Umbilical cord (tissue), 1 donor: ENCODE data around the gene PPA2. TPM values are rescaled to one million over a fixed set of nuclear protein-coding genes. Genes with fewer than 3 reads are reported as not detected.

ENCODE experiments used
- total RNA-seq: library from RNA; depleted of rRNA; stranded (reverse); fragments of >200 nt; gene quantifications from one replicate; pipeline ENCODE4 v1.2.3, GENCODE V29; 2014; ENCODE audit warnings: low replicate concordance; ENCODE audit not compliant: insufficient read depth

Gene PPA2
- total RNA-seq, 1 donor from 2014 or later: 48.2 TPM

Other genes starting within 250 kb of the PPA2 start
- 6.0 TPM for gene ARHGEF38, start 78.6 kb upstream of the PPA2 start, total RNA-seq
- gene INTS12, start 234.6 kb upstream of the PPA2 start, total RNA-seq: 20.5 TPM
- 28.4 TPM for gene GSTCD, start 234.7 kb upstream of the PPA2 start, total RNA-seq